Measurements from ENCODE around the gene HOXA11.

HOXA11 gene

DNA sequence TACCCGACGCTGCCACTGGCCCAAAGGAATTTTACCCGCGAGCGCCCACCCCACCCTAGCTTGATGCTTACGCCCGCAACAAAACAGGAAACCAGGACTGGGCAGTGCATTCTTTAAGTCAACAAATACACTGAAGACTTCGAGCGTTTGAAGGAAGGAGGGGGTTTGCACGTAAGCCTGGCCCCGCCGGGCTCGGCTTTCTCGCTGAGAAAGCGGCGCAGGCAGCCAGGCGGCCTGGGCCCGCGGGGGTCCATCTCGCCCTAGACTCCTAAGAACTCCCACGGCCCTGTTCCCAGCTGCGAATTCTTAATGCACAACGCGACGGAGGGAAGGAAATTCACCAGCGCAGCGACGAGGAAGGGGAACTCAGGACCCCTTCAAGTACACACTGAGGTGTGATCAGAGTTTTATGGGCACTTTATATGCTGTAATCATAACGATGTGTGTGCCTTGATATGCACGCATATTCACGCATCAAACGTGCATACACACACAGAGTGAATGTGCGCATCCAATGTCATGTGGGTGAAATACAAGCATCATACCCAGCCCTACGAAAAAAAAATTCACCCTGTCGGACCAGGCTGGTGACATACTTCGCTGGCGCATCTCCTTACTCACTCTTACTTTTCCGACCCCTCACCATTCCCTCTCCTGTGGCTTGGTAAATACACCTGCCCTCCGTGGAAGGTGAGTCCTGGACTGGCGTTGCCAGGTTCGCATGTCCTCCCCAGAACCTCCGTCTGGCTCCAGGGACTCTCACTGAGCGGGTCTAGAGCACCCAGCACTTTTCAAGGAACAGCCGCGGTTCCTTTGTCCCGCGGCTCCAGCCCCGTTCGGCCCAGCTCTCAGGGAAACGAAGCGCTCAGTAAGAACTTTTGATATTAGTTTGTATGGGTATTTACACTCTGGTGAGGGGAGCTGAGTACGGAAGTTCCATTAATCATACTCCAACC, 20.6 kb upstream of the HOXA11 start:
- no peak for DNase-seq

DNA sequence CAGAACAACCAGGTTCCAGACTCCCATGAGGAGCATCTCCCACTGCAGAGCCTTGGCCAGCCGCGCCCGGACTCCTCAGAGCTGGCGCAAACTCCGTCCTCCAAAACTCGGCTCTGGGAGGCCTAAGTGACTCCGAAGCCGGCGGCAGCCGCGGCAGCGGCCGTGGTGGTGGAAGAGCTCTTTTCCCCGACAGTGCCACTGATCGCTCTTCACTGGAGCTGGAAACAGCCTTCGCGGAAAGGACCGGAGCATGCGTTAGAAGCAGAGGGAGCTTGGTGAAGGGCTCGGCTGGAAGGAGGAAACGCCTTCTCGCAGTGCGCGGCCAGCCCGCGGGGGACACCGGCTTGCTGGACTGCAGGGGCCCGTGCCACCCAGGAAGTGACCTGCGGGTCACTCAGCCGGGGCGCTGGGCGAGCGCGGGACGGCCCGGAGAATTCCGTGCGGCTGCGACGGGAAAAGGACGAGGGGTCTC, 19.9 kb upstream of the HOXA11 start:
- no peak for DNase-seq

GRCh38 chr7:27203964-27204594, 19.0 kb upstream of the HOXA11 start:
- no peak for DNase-seq

GRCh38 chr7:27203365-27203953, 18.4 kb upstream of the HOXA11 start:
- DNase-seq: no peak

DNA sequence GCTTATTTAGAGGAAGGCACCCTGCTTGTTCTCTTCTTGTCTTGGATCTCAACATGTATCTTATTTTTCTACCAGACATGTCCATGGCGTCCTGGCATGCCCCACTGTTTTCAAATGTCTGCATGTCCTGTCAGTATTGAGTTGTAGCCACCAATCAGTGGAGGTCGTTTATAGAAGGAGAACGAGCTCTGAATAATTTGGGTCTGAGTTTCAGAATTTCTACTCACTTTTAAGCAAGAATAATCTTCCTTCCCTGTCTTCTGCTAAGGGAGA, 17.8 kb upstream of the HOXA11 start:
- no peak for DNase-seq

- DNase-seq: no peak
Observed at GRCh38 chr7:27202018-27202861, 17.2 kb upstream of the HOXA11 start.

DNA sequence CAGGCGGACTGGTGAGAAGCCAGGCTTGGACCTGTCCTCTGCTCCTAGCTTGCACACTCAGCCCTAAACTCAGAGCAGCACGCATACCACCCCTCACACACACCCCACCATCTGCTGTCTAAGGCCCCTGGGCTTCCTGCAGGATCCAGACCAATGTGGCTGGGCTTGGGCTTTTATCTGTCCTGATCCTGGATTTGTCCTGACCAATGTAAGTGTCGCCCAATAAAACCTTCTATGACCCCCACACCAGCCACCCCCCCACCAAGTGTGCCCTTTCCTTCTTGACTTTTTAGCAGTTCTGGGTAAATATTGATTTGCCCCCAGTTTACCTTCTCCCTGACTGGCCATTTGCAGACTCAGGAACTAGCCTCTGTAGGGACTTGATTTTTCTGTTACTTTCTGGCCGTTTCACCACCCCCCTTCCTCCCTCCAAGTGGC, 16.6 kb upstream of the HOXA11 start:
- no peak for DNase-seq

- no peak for DNase-seq
Observed at GRCh38 chr7:27200761-27201579, 15.9 kb upstream of the HOXA11 start.

DNA sequence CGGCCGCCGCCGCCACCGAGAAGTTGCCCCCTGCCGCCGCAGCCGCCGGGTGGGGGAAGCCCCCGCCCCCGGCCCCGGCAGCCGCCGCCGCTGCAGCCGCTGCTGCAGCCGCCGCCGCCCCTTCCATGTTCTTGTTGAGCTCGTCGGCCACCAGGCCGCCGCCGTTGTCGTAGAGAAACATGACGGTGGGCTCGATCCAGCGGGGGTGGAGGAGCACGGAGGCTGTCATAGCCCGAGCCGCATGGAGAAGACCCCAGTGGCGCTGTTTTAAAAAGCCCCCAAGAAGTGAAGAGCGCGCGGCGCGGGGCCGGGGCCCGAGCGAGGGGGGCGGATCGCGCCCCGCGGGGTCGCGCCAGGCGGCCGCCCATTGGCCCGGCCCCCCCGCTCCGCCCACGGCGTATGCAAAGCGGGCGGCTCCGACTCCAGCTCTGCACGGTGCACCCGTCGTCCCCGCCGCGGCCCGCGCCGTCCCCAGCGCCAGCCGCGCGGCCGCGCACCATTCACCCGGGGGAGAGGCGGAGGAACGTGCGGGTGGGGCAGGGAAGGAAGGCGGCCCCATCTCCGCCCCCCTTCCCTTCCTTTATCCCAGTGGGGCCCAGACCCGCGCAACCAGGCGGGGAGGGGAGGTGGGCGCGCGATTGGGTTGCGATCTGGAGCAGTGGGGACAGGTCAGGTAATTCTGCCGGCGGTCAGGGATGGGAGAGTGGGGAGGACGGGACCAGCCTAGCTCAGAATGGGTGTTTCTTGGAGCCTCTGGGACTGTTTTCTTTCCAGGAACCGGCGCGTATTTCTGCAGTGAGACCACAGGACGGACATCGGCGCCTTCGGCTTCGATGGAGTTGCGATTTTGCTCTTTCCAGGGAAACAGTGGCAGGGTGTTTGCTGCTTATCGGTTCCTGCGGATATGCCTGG, 15.1 kb upstream of the HOXA11 start, which contains the start of gene HOXA13:
Gene HOXA13 (minus strand): TSS at position 243 of the 912 bp plus-strand sequence. CDS start 14 bp downstream, at position 229.
- no peak for DNase-seq

GRCh38 chr7:27198871-27199801, 14.1 kb upstream of the HOXA11 start:
- no peak for DNase-seq

- DNase-seq: no peak
Observed at GRCh38 chr7:27198138-27198841, 13.3 kb upstream of the HOXA11 start.

DNA sequence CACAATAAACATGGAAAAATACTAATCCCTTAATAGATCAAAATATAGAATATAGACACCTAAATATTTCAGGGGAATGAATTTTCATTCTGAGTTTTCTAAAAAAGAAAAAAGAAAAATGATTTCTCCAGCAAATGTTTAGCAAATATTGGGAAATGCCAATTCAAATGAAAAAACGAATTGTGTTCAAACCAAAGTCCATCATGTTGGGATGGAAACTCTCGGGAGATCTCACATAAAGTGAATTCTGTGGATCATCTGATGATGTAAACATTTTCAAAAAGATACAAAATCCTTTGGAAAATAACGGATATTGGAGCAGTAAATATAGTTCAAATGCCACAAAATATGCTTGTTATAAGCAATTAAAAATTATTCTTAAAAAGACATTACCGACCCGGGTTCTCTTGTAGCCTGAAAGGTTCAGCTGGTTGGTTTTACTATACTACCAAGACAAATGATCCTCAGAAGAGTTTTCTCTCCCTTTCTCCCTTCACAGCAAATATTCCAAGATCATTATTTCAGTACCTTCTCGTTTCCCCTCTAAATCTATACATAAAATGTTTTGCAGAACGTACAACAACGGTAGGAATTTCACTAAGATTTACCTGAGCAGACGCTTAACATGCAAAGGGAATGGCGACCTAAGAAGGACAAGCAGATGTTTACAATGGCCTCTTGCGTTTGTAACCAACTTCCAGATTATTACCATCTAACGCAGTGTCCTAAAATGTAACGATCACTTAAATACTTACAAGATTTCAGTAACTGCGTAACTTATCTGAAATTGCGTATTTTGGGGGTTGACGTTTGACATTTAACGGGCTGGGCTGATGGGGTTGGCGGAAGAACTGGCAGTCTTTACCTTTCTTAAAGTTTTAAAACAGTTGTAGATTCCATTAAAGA, 12.4 kb upstream of the HOXA11 start:
- DNase-seq: no peak

GRCh38 chr7:27196287-27196767, 11.3 kb upstream of the HOXA11 start:
- DNase-seq: peak; percentile 80

- no peak for DNase-seq
Observed at GRCh38 chr7:27194686-27195379, 9.8 kb upstream of the HOXA11 start.

DNA sequence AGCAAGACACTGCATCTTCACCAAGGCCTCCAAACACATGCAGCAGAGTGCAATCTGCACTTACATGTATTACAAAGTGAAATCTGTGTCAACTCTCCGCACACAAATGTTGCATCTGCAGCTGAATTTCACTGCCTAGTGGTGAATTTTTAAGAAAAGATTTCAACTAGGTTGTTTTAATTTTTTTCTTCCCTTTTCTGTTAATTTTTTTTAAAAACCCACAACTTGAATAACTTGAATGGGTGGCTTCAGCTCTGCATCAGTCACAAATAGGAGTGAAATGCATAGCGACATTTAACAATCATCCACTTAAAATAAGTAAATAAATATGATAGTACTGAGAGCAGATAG, 8.9 kb upstream of the HOXA11 start:
- DNase-seq: no peak

GRCh38 chr7:27193335-27194001, 8.4 kb upstream of the HOXA11 start:
- DNase-seq: no peak
